Peyer's patch (tissue), 4 donors: Measurements from ENCODE around the gene TRMT2A. TPM values are rescaled to one million over a fixed set of nuclear protein-coding genes. Genes with fewer than 3 reads are reported as not detected.
"Not testable (repeated sequence)": the region's sequence is repeated elsewhere in the genome, so short reads cannot be mapped to it uniquely, and the experiment has no call there.

Experiments
- DNase-seq, 3 donors: peaks; one replicate each; pipeline ENCODE4 v3.0.0-alpha.2; 2017 to 2019
- H3K27ac ChIP-seq, 4 donors: fragments of 200-600 bp; sonication (generic); one replicate each; pipeline ENCODE4 v1.5.1; 2016 to 2019
- H3K27me3 ChIP-seq, 2 donors: fragments of 200-600 bp; sonication (generic); one replicate each; pipeline ENCODE4 v1.5.1; 2019
- H3K36me3 ChIP-seq, 3 donors: fragments of 200-600 bp; sonication (generic); one replicate each; pipeline ENCODE4 v1.5.1; 2016 to 2019
- H3K4me1 ChIP-seq, 4 donors: fragments of 200-600 bp; sonication (generic); one replicate each; pipeline ENCODE4 v1.5.1; 2016 to 2019
- H3K4me3 ChIP-seq, 4 donors: fragments of 200-600 bp; sonication (generic); 1 replicate in 3 of 4; 2 replicates in 1 of 4; pipeline ENCODE4 v1.5.1; 2016 to 2019; ENCODE audit warnings: mild to moderate bottlenecking in 1 of 4
- H3K9me3 ChIP-seq, 4 donors: fragments of 200-600 bp; sonication (generic); one replicate each; pipeline ENCODE4 v1.5.1; 2016 to 2019; ENCODE audit warnings: mild to moderate bottlenecking in 1 of 4
- CTCF ChIP-seq, 6 experiments: fragments of 450-650 bp in 4 of 6; fragments of 200-600 bp in 2 of 6; sonication (generic) in 1 of 6; IDR thresholded peaks; one replicate each; pipeline ENCODE4 v1.5.1; 2017 to 2019; ENCODE audit warnings: antibody characterized with exemption in 6 of 6, mild to moderate bottlenecking in 3 of 6, moderate library complexity in 1 of 6
- POLR2A ChIP-seq, 2 donors: fragments of 450-650 bp; IDR thresholded peaks; one replicate each; pipeline ENCODE4 v1.5.1; 2017; ENCODE audit warnings: antibody characterized with exemption in 2 of 2, mild to moderate bottlenecking in 2 of 2, moderate library complexity in 2 of 2
- total RNA-seq, 4 donors: library from RNA; depleted of rRNA; stranded (reverse); fragments of >200 nt; gene quantifications; one replicate each; pipeline ENCODE4 v1.1.0, GENCODE V29; 2016

TRMT2A gene
- total RNA-seq, 4 donors from 2014 or later = 26.8 to 134 (median 86.9) TPM

- H3K36me3 ChIP-seq = no peaks in the 10 kb centered on the region
- H3K4me3 ChIP-seq = no peak overlapping the region
- no peak for DNase-seq
- TF ChIP-seq POLR2A (IDR thresholded peaks at IDR 0.05) (no peak), CTCF (IDR thresholded peaks at IDR 0.05) (no peak)
- H3K27me3 ChIP-seq = no peaks in the 10 kb centered on the region
- H3K4me1 ChIP-seq = no peaks in the 10 kb centered on the region
- no peaks in the 10 kb centered on the region for H3K9me3 ChIP-seq
- H3K27ac ChIP-seq = no peak overlapping the region
Observed at GRCh38 chr22:20071524-20071972, 45.5 kb downstream of the TRMT2A start.

- Histone ChIP-seq H3K4me3 (no peak overlapping the region), H3K9me3 (no peaks in the 10 kb centered on the region), H3K36me3 (peaks cover 0 to 6% (median 0%) of the 10 kb centered on the region in 3 donors), H3K27ac (no peak overlapping the region), H3K27me3 (no peaks in the 10 kb centered on the region), H3K4me1 (no peaks in the 10 kb centered on the region)
- TF ChIP-seq POLR2A (IDR thresholded peaks at IDR 0.05) = no peak
- TF ChIP-seq CTCF (IDR thresholded peaks at IDR 0.05) = no peak
- DNase-seq = no peak
Observed at GRCh38 chr22:20069331-20070042, 47.5 kb downstream of the TRMT2A start.

GRCh38 chr22:20068640-20069039 is 48.4 kb downstream of the TRMT2A start:
- H3K4me3 ChIP-seq = no peak overlapping the region
- H3K36me3 ChIP-seq = peaks cover 0 to 14% (median 0%) of the 10 kb centered on the region in 3 donors
- no peak overlapping the region for H3K27ac ChIP-seq
- DNase-seq = no peak
- TF ChIP-seq POLR2A (IDR thresholded peaks at IDR 0.05) (no peak), CTCF (IDR thresholded peaks at IDR 0.05) (no peak)
- H3K9me3 ChIP-seq = no peaks in the 10 kb centered on the region
- no peaks in the 10 kb centered on the region for H3K4me1 ChIP-seq
- H3K27me3 ChIP-seq = no peaks in the 10 kb centered on the region

- H3K36me3 ChIP-seq = peaks cover 0 to 25% (median 0%) of the 10 kb centered on the region in 3 donors
- H3K9me3 ChIP-seq = not testable (repeated sequence)
Observed at GRCh38 chr22:20067384-20067682, 49.7 kb downstream of the TRMT2A start.

GRCh38 chr22:20066617-20067383 is 50.2 kb downstream of the TRMT2A start:
- DNase-seq = peak in 1 of 3 donors; percentile 40

More at GRCh38 chr22:20067384-20067682, 49.7 kb downstream of the TRMT2A start:
- not testable (repeated sequence) for H3K27ac ChIP-seq, H3K4me3 ChIP-seq, H3K27me3 ChIP-seq, H3K4me1 ChIP-seq, DNase-seq

More at GRCh38 chr22:20066617-20067383, 50.2 kb downstream of the TRMT2A start:
- Histone ChIP-seq H3K27me3 (no peaks in the 10 kb centered on the region), H3K4me3 (no peak overlapping the region), H3K27ac (no peak overlapping the region), H3K9me3 (no peaks in the 10 kb centered on the region), H3K36me3 (peaks cover 0 to 30% (median 0%) of the 10 kb centered on the region in 3 donors), H3K4me1 (no peaks in the 10 kb centered on the region)
- TF ChIP-seq POLR2A (IDR thresholded peaks at IDR 0.05) (no peak), CTCF (IDR thresholded peaks at IDR 0.05) (no peak)
